Esophagus muscularis mucosa (tissue), 4 donors: Measurements from ENCODE around the gene PLPP1. TPM values are rescaled to one million over a fixed set of nuclear protein-coding genes. Genes with fewer than 3 reads are reported as not detected.

ENCODE experiments used
- DNase-seq: peaks from one replicate; pipeline ENCODE4 v3.0.0-alpha.2; 2017; ENCODE audit errors: extremely low spot score
- H3K27ac ChIP-seq, 4 donors: fragments of 200-600 bp; sonication (generic); replicated peaks in 1 of 4; 1 replicate in 3 of 4; 2 replicates in 1 of 4; pipeline ENCODE4 v1.5.1; 2016 to 2019; ENCODE audit warnings: mild to moderate bottlenecking in 1 of 4
- H3K27me3 ChIP-seq, 4 donors: fragments of 200-600 bp; sonication (generic); one replicate each; pipeline versions ENCODE4 v1.5.1 to v1.6.0; 2016 to 2019
- H3K36me3 ChIP-seq, 4 donors: fragments of 200-600 bp; sonication (generic); one replicate each; pipeline ENCODE4 v1.5.1; 2016 to 2019
- H3K4me1 ChIP-seq, 4 donors: fragments of 200-600 bp; sonication (generic); one replicate each; pipeline ENCODE4 v1.5.1; 2016 to 2019
- H3K4me3 ChIP-seq, 4 donors: fragments of 200-600 bp; sonication (generic); 1 replicate in 2 of 4; 2 replicates in 2 of 4; pipeline ENCODE4 v1.5.1; 2016 to 2019; ENCODE audit warnings: mild to moderate bottlenecking in 4 of 4, moderate library complexity in 1 of 4
- H3K9me3 ChIP-seq, 4 donors: fragments of 200-600 bp; sonication (generic); 1 replicate in 3 of 4; 2 replicates in 1 of 4; pipeline ENCODE4 v1.5.1; 2016 to 2019
- CTCF ChIP-seq, 3 experiments: fragments of 200-600 bp in 2 of 3; fragments of 450-650 bp in 1 of 3; sonication (generic) in 2 of 3; IDR thresholded peaks; one replicate each; pipeline ENCODE4 v1.5.1; 2017 to 2019; ENCODE audit warnings: antibody characterized with exemption in 3 of 3, mild to moderate bottlenecking in 2 of 3, moderate library complexity in 1 of 3
- EP300 ChIP-seq: sonication (generic); formaldehyde crosslinking; IDR thresholded peaks from one replicate; pipeline ENCODE4 v1.6.1; 2017; ENCODE audit warnings: antibody characterized with exemption
- POLR2A ChIP-seq: fragments of 450-650 bp; IDR thresholded peaks from one replicate; pipeline ENCODE4 v1.6.1; 2017; ENCODE audit warnings: antibody characterized with exemption, moderate library complexity, mild to moderate bottlenecking, low read depth
- POLR2AphosphoS5 ChIP-seq, 2 donors: sonication (generic); formaldehyde crosslinking; IDR thresholded peaks; one replicate each; pipeline ENCODE4 v1.6.1; 2017; ENCODE audit warnings: antibody characterized with exemption in 2 of 2
- WGBS: methylation state at CpG from one replicate; pipeline ENCODE4 v1.1.5; 2018; 5-methylcytosine and 5-hydroxymethylcytosine counted together
- intact Hi-C: fragments of 100-400 bp; cut with DNase I; formaldehyde crosslinking; loops from one replicate; pipeline ENCODE4 v1.15.1; 2023
- total RNA-seq, 4 donors: library from RNA; depleted of rRNA; stranded (reverse); fragments of >200 nt; gene quantifications; one replicate each; pipeline versions ENCODE4 v1.1.0 to v1.2.1, GENCODE V29; 2016

The PLPP1 gene
- total RNA-seq, 4 donors from 2014 or later = 186 to 306 (median 241) TPM

- peak; percentile 42 for DNase-seq
- intact Hi-C loops = no loop called here
- Histone ChIP-seq H3K36me3 (peaks cover 0 to 4% (median 0%) of the 10 kb centered on the region in 4 donors), H3K27ac (no peak overlapping the region), H3K4me3 (no peak overlapping the region), H3K27me3 (no peaks in the 10 kb centered on the region), H3K9me3 (no peaks in the 10 kb centered on the region), H3K4me1 (peaks cover 38 to 64% (median 51%) of the 10 kb centered on the region in 4 donors)
- WGBS = 96% methylated on average over 7 of the region's 7 CpGs
- TF ChIP-seq POLR2AphosphoS5 (IDR thresholded peaks at IDR 0.05) = no peak
- no peak for TF ChIP-seq CTCF (IDR thresholded peaks at IDR 0.05)
- TF ChIP-seq POLR2A = no peak
- no peak for TF ChIP-seq EP300
These were observed 17.0 kb downstream of the PLPP1 start for GRCh38 chr5:55517804-55518203.

- TF ChIP-seq EP300 = no peak
- H3K27ac ChIP-seq = no peak overlapping the region
- no peak overlapping the region for H3K4me3 ChIP-seq
- no peaks in the 10 kb centered on the region for H3K27me3 ChIP-seq
- DNase-seq = no peak
- H3K4me1 ChIP-seq = peaks cover 47 to 55% (median 52%) of the 10 kb centered on the region in 4 donors
- no peaks in the 10 kb centered on the region for H3K36me3 ChIP-seq
- intact Hi-C loops = no loop called here
- WGBS = 50% methylated on average over 1 of the region's 1 CpG
- H3K9me3 ChIP-seq = no peaks in the 10 kb centered on the region
These were observed 23.8 kb downstream of the PLPP1 start for GRCh38 chr5:55511010-55511409.

- Histone ChIP-seq H3K36me3 (no peaks in the 10 kb centered on the region), H3K4me3 (no peak overlapping the region), H3K27ac (no peak overlapping the region), H3K4me1 (peaks cover 42 to 57% (median 52%) of the 10 kb centered on the region in 4 donors), H3K27me3 (no peaks in the 10 kb centered on the region), H3K9me3 (no peaks in the 10 kb centered on the region)
- no peak for TF ChIP-seq POLR2AphosphoS5 (IDR thresholded peaks at IDR 0.05)
- no peak for TF ChIP-seq POLR2A
- no peak for TF ChIP-seq EP300
- no peak for TF ChIP-seq CTCF (IDR thresholded peaks at IDR 0.05)
- intact Hi-C loops = no loop called here
- no peak for DNase-seq
These were observed 24.3 kb downstream of the PLPP1 start for GRCh38 chr5:55510523-55510880.

- TF ChIP-seq POLR2AphosphoS5 (IDR thresholded peaks at IDR 0.05) (no peak), EP300 (no peak), CTCF (IDR thresholded peaks at IDR 0.05) (no peak), POLR2A (no peak)
- H3K36me3 ChIP-seq = no peaks in the 10 kb centered on the region
- no peak overlapping the region for H3K27ac ChIP-seq
- 47% methylated on average over 5 of the region's 5 CpGs for WGBS
- H3K27me3 ChIP-seq = no peaks in the 10 kb centered on the region
- no peak for DNase-seq
- H3K9me3 ChIP-seq = no peaks in the 10 kb centered on the region
- peaks cover 42 to 59% (median 49%) of the 10 kb centered on the region in 4 donors for H3K4me1 ChIP-seq
- intact Hi-C loops = no loop called here
- H3K4me3 ChIP-seq = no peak overlapping the region
These were observed 24.8 kb downstream of the PLPP1 start for GRCh38 chr5:55509796-55510522.

- Histone ChIP-seq H3K27me3 (no peaks in the 10 kb centered on the region), H3K9me3 (no peaks in the 10 kb centered on the region), H3K36me3 (no peaks in the 10 kb centered on the region), H3K4me1 (peaks cover 37 to 59% (median 46%) of the 10 kb centered on the region in 4 donors), H3K27ac (no peak overlapping the region), H3K4me3 (no peak overlapping the region)
- no peak for DNase-seq
- intact Hi-C loops = no loop called here
- TF ChIP-seq POLR2AphosphoS5 (IDR thresholded peaks at IDR 0.05) (no peak), POLR2A (no peak), CTCF (IDR thresholded peaks at IDR 0.05) (no peak), EP300 (no peak)
- WGBS = 100% methylated on average over 1 of the region's 1 CpG
These were observed 25.7 kb downstream of the PLPP1 start for GRCh38 chr5:55509097-55509496.
